Endothelial cell of umbilical vein (primary cell): Measurements from ENCODE around the gene MVD. TPM values are rescaled to one million over a fixed set of nuclear protein-coding genes. Genes with fewer than 3 reads are reported as not detected.

Experiments used
- BruUV-seq: library from RNA; stranded (reverse); fragments of 400-500 nt; replicated peaks from 2 replicates; lab custom pipeline; 2021; lab: Mats Ljungman, UMichigan
- CTCF ChIA-PET: fragments of 300-600, 350-600 bp; sonication (Branson Sonifier 250); formaldehyde crosslinking; loops from one replicate; lab custom pipeline; 2021; ENCODE audit warnings: antibody characterized with exemption, inconsistent platforms; lab: Charles Lee
- POLR2A ChIA-PET: fragments of 300-600, 350-600 bp; sonication (Branson Sonifier 250); formaldehyde crosslinking; loops from one replicate; lab custom pipeline; 2021; ENCODE audit warnings: antibody characterized with exemption, inconsistent platforms; lab: Charles Lee
- DNase-seq: peaks from one replicate; pipeline ENCODE4 v3.0.0-alpha.2; 2011; ENCODE audit warnings: low read depth, low spot score
- FAIRE-seq: peaks from 2 replicates; lab custom pipeline; 2011; peaks lifted over from hg19 to GRCh38; lab: Jason Lieb, UNC
- H2AFZ ChIP-seq: 2 replicates; pipeline ENCODE4 v1.6.0; 2012; ENCODE audit warnings: low read depth, low read length, control low read depth, inconsistent platforms
- H3K27ac ChIP-seq: 2 replicates; pipeline ENCODE4 v1.5.1; 2011; ENCODE audit warnings: low read depth, mild to moderate bottlenecking, control low read depth, low read length, moderate library complexity; ENCODE audit not compliant: insufficient read depth
- H3K27me3 ChIP-seq, 2 experiments: 2 replicates each; pipeline versions ENCODE4 v1.6.0 to v1.6.1; 2011; ENCODE audit warnings: low read length in 2 of 2, mixed read lengths in 1 of 2; ENCODE audit not compliant: control insufficient read depth in 2 of 2, insufficient read depth in 2 of 2
- H3K36me3 ChIP-seq, 2 experiments: 2 replicates in 1 of 2; 3 replicates in 1 of 2; pipeline ENCODE4 v1.5.1; 2011; ENCODE audit warnings: low read length in 2 of 2, mild to moderate bottlenecking in 1 of 2, moderate library complexity in 1 of 2; ENCODE audit not compliant: control insufficient read depth in 2 of 2, insufficient read depth in 2 of 2; ENCODE audit errors: extremely low read depth in 1 of 2
- H3K4me1 ChIP-seq: 3 replicates; pipeline ENCODE4 v1.5.1; 2011; ENCODE audit warnings: mild to moderate bottlenecking, low read length; ENCODE audit not compliant: control insufficient read depth, insufficient read depth; ENCODE audit errors: extremely low read depth
- H3K4me2 ChIP-seq: 2 replicates; pipeline ENCODE4 v1.6.1; 2011; ENCODE audit warnings: low read length, control low read depth, mixed read lengths; ENCODE audit not compliant: insufficient read depth
- H3K4me3 ChIP-seq, 3 experiments: fragments of 200-600 bp in 1 of 3; sonication (generic), shearing (Covaris generic) in 1 of 3; replicated peaks in 1 of 3; 2 replicates each; pipeline ENCODE4 v1.5.1; 2011 to 2016; ENCODE audit warnings: control low read depth in 3 of 3, low read length in 3 of 3, mild to moderate bottlenecking in 2 of 3, inconsistent platforms in 1 of 3, low read depth in 1 of 3, moderate library complexity in 1 of 3; ENCODE audit not compliant: insufficient read depth in 1 of 3
- H3K79me2 ChIP-seq: 2 replicates; pipeline ENCODE4 v1.6.0; 2012; ENCODE audit warnings: low read length, inconsistent platforms; ENCODE audit not compliant: control insufficient read depth, insufficient read depth
- H3K9ac ChIP-seq: replicated peaks from 2 replicates; pipeline ENCODE3; 2011; ENCODE audit warnings: low read length, control low read depth; ENCODE audit not compliant: insufficient read depth; ENCODE audit errors: extremely low read depth
- H3K9me1 ChIP-seq: replicated peaks from 3 replicates; pipeline ENCODE4 v1.6.0; 2011; ENCODE audit warnings: mild to moderate bottlenecking, low read length; ENCODE audit not compliant: control insufficient read depth, insufficient read depth; ENCODE audit errors: extremely low read depth
- H3K9me3 ChIP-seq: replicated peaks from 2 replicates; pipeline ENCODE4 v1.5.1; 2012; ENCODE audit warnings: low read length, inconsistent platforms; ENCODE audit not compliant: control insufficient read depth, insufficient read depth
- H4K20me1 ChIP-seq: replicated peaks from 2 replicates; pipeline ENCODE3; 2011; ENCODE audit warnings: mild to moderate bottlenecking, low read length; ENCODE audit not compliant: control insufficient read depth, insufficient read depth; ENCODE audit errors: extremely low read depth
- EZH2 ChIP-seq: IDR thresholded peaks from 2 replicates; pipeline ENCODE4 v1.6.1; 2012; ENCODE audit warnings: borderline replicate concordance, low read depth, mild to moderate bottlenecking, moderate library complexity, low read length, inconsistent platforms; ENCODE audit not compliant: severe bottlenecking
- FOS ChIP-seq: IDR thresholded peaks from 2 replicates; pipeline ENCODE4 v1.6.1; 2011; ENCODE audit warnings: mild to moderate bottlenecking, low read length, moderate library complexity, borderline replicate concordance; ENCODE audit not compliant: insufficient read depth
- GATA2 ChIP-seq: IDR thresholded peaks from 2 replicates; pipeline ENCODE4 v1.7.0; 2011; ENCODE audit warnings: low read depth, mild to moderate bottlenecking, moderate library complexity, mixed read lengths, low read length; ENCODE audit not compliant: insufficient read length, insufficient read depth
- JUN ChIP-seq: IDR thresholded peaks from 2 replicates; pipeline ENCODE4 v1.6.1; 2011; ENCODE audit warnings: borderline replicate concordance, low read depth; ENCODE audit not compliant: insufficient read length, insufficient read depth
- MYC ChIP-seq: IDR thresholded peaks from one replicate; pipeline ENCODE4 v1.6.1; 2011; ENCODE audit warnings: mild to moderate bottlenecking, low read depth, low read length
- POLR2A ChIP-seq: IDR thresholded peaks from 2 replicates; pipeline ENCODE4 v1.6.1; 2012; ENCODE audit warnings: low read depth, mild to moderate bottlenecking, control low read depth, low read length
- POLR2AphosphoS5 ChIP-seq: IDR thresholded peaks from 2 replicates; pipeline ENCODE4 v1.6.1; 2012; ENCODE audit warnings: low read depth, mild to moderate bottlenecking, control low read depth, low read length, moderate library complexity; ENCODE audit not compliant: insufficient read depth
- dilution Hi-C: fragments of 300-500 bp; cut with MboI; formaldehyde crosslinking; loops from one replicate; pipeline ENCODE4 v1.15.0; 2019; ENCODE audit warnings: low sequenced_read_pairs; ENCODE audit not compliant: extremely low pct_ligation_motif_present
- intact Hi-C: fragments of 100-400 bp; cut with micrococcal nuclease; formaldehyde crosslinking; loops from one replicate; pipeline ENCODE4 v1.10.0; 2022
- polyA plus RNA-seq, 4 experiments: library from polyadenylated mRNA; depleted of rRNA in 3 of 4; stranded (reverse) in 3 of 4; unstranded in 1 of 4; fragments of >200 nt; gene quantifications; 2 replicates each; pipeline versions ENCODE4 v1.2.1 to v1.2.3, GENCODE V29; 2011 to 2012; ENCODE audit warnings: missing spikeins in 1 of 4
- total RNA-seq: library from RNA; stranded (reverse); gene quantifications from 2 replicates; pipeline ENCODE4 v1.2.3, GENCODE V29; 2021
- TF ChIP-seq, protein P1 (sequence below), 2 donors: IDR thresholded peaks; 1 replicate in 1 of 2; 2 replicates in 1 of 2; pipeline ENCODE4 v1.5.1; 2011; ENCODE audit warnings: low read length in 2 of 2, mild to moderate bottlenecking in 2 of 2, moderate library complexity in 2 of 2, control low read depth in 1 of 2, inconsistent platforms in 1 of 2, low read depth in 1 of 2; ENCODE audit not compliant: insufficient read depth in 1 of 2; ENCODE audit errors: extremely low read depth in 1 of 2
- TF ChIP-seq, protein P2 (sequence below): IDR thresholded peaks from 2 replicates; pipeline ENCODE4 v1.6.1; 2011; ENCODE audit not compliant: insufficient read depth, insufficient read length

MVD gene
- total and polyA plus RNA-seq, 2 donors (not counting 3 experiments of a cell fraction or from before 2014, with no cell fraction given): 64.4 to 142 TPM

DNA sequence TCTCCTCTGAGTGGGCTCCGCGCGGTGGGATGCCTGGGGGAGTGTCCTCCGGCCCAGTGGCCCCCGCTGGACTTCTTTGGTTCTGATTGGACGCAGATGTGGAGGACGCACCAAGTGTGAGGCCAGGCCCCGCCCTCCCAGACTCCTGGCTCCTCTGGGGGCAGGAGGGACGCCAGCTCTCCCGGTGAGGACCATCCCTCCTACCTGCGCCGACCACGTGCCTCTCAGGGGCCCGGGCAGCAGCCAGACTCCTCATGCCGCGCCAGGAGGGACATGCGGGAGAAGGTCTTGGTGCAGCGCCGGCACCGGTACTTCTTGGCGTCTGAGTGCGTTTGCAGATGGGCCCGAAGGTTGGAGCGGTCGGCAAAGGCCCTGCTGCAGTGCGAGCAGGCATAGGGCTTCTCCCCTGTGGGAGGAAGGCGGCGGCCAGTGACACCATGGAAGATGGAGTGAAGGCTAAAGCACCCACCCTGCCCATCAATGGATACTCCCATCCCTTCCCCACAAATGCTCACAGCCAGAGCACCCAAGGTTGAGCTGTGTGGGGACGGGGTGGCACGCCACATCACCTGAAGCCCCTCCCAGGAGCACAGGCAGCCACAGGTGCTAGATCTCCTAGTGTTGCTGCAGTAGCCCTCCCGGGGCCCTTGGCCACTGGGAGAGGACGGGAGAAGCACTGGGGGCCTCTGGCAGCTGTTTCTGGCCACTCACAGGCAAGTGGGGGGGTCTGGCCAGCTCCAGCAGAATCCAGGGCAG lies 15.5 kb upstream of the MVD start:
- POLR2A ChIA-PET: no interaction called here
- Histone ChIP-seq H3K9ac (no peak overlapping the region), H3K36me3 (peaks cover 0 to 2% of the 10 kb centered on the region in 2 experiments), H3K4me3 (no peak overlapping the region), H3K27ac (no peak overlapping the region), H3K9me1 (no peaks in the 10 kb centered on the region), H3K4me2 (no peak overlapping the region), H2AFZ (no peak overlapping the region), H3K4me1 (peaks cover 3% of the 10 kb centered on the region), H3K79me2 (no peaks in the 10 kb centered on the region), H3K27me3 (no peaks in the 10 kb centered on the region), H3K9me3 (no peaks in the 10 kb centered on the region), H4K20me1 (no peaks in the 10 kb centered on the region)
- intact Hi-C loops (no loop called here), dilution Hi-C loops (no loop called here)
- no peak for TF ChIP-seq POLR2AphosphoS5
- TF ChIP-seq FOS: no peak
- no peak for TF ChIP-seq JUN
- TF ChIP-seq, protein P1, sequence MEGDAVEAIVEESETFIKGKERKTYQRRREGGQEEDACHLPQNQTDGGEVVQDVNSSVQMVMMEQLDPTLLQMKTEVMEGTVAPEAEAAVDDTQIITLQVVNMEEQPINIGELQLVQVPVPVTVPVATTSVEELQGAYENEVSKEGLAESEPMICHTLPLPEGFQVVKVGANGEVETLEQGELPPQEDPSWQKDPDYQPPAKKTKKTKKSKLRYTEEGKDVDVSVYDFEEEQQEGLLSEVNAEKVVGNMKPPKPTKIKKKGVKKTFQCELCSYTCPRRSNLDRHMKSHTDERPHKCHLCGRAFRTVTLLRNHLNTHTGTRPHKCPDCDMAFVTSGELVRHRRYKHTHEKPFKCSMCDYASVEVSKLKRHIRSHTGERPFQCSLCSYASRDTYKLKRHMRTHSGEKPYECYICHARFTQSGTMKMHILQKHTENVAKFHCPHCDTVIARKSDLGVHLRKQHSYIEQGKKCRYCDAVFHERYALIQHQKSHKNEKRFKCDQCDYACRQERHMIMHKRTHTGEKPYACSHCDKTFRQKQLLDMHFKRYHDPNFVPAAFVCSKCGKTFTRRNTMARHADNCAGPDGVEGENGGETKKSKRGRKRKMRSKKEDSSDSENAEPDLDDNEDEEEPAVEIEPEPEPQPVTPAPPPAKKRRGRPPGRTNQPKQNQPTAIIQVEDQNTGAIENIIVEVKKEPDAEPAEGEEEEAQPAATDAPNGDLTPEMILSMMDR (IDR thresholded peaks at IDR 0.05; ENCODE audit: extremely low read depth in 1 of 2, insufficient read depth in 1 of 2, low read depth in 1 of 2, low read length in 2 of 2): no peak
- TF ChIP-seq, protein P2, sequence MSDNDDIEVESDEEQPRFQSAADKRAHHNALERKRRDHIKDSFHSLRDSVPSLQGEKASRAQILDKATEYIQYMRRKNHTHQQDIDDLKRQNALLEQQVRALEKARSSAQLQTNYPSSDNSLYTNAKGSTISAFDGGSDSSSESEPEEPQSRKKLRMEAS: no peak
- TF ChIP-seq EZH2: no peak
- no peak for TF ChIP-seq POLR2A
- TF ChIP-seq GATA2: no peak
- no peak for TF ChIP-seq MYC
- no TSS peak for BruUV-seq
- CTCF ChIA-PET: no interaction called here
- DNase-seq (no peak), FAIRE-seq (no peak)
